ENCODE measurements around the gene SEC14L6.
"Not testable (repeated sequence)": the region's sequence is repeated elsewhere in the genome, so short reads cannot be mapped to it uniquely, and the experiment has no call there.

The SEC14L6 gene

GRCh38 chr22:30566125-30566524 lies 19.6 kb upstream of the SEC14L6 start:
- no peak for DNase-seq (ENCODE audit: low read depth)

- no peak for DNase-seq (ENCODE audit: low read depth)
These were observed 18.8 kb upstream of the SEC14L6 start for GRCh38 chr22:30565341-30565740.

GRCh38 chr22:30564761-30565119 lies 18.2 kb upstream of the SEC14L6 start:
- no peak for DNase-seq (ENCODE audit: low read depth)

GRCh38 chr22:30564045-30564760 lies 17.7 kb upstream of the SEC14L6 start:
- DNase-seq (ENCODE audit: low read depth): no peak

GRCh38 chr22:30562366-30562765 lies 15.8 kb upstream of the SEC14L6 start:
- no peak for DNase-seq (ENCODE audit: low read depth)

- no peak for DNase-seq (ENCODE audit: low read depth)
These were observed 15.1 kb upstream of the SEC14L6 start for GRCh38 chr22:30561402-30562189.

- not testable (repeated sequence) for DNase-seq (ENCODE audit: low read depth)
These were observed 14.2 kb upstream of the SEC14L6 start for GRCh38 chr22:30560643-30561202.

GRCh38 chr22:30559889-30560288 lies 13.3 kb upstream of the SEC14L6 start:
- DNase-seq (ENCODE audit: low read depth): no peak

GRCh38 chr22:30557243-30557642 lies 10.7 kb upstream of the SEC14L6 start:
- DNase-seq (ENCODE audit: low read depth): no peak

GRCh38 chr22:30556388-30556787 lies 9.8 kb upstream of the SEC14L6 start:
- no peak for DNase-seq (ENCODE audit: low read depth)

GRCh38 chr22:30555282-30556210 lies 9.0 kb upstream of the SEC14L6 start:
- no peak for DNase-seq (ENCODE audit: low read depth)

- DNase-seq (ENCODE audit: low read depth): no peak
These were observed 7.4 kb upstream of the SEC14L6 start for GRCh38 chr22:30553971-30554370.

GRCh38 chr22:30552719-30553118 lies 6.2 kb upstream of the SEC14L6 start:
- DNase-seq (ENCODE audit: low read depth): no peak

- not testable (repeated sequence) for DNase-seq (ENCODE audit: low read depth)
These were observed 5.3 kb upstream of the SEC14L6 start for GRCh38 chr22:30551813-30552212.

- no peak for DNase-seq (ENCODE audit: low read depth)
These were observed 647 bp upstream of the SEC14L6 start for GRCh38 chr22:30547188-30547587.

GRCh38 chr22:30542811-30543188 lies 3.7 kb downstream of the SEC14L6 start:
- DNase-seq (ENCODE audit: low read depth): no peak

- DNase-seq (ENCODE audit: low read depth): no peak
These were observed 4.4 kb downstream of the SEC14L6 start for GRCh38 chr22:30541961-30542810.

- DNase-seq (ENCODE audit: low read depth): not testable (repeated sequence)
These were observed 5.0 kb downstream of the SEC14L6 start for GRCh38 chr22:30541511-30541910.

GRCh38 chr22:30539368-30539767 lies 7.2 kb downstream of the SEC14L6 start:
- no peak for DNase-seq (ENCODE audit: low read depth)

GRCh38 chr22:30538280-30538679 lies 8.3 kb downstream of the SEC14L6 start:
- DNase-seq (ENCODE audit: low read depth): no peak

GRCh38 chr22:30537083-30537731 lies 9.3 kb downstream of the SEC14L6 start:
- no peak for DNase-seq (ENCODE audit: low read depth)

All from stimulated activated CD8-positive, alpha-beta memory T cell treated with anti-CD3 and anti-CD28 coated beads, Interleukin-7, amount 100 ng/mL, for 24 hours (primary cell).